Liver (tissue), 9 donors: ENCODE measurements around the gene CIAO3. TPM values are rescaled to one million over a fixed set of nuclear protein-coding genes. Genes with fewer than 3 reads are reported as not detected.
"Not testable (repeated sequence)": the region's sequence is repeated elsewhere in the genome, so short reads cannot be mapped to it uniquely, and the experiment has no call there.

Experiments used
- DNase-seq: peaks from one replicate; pipeline ENCODE4 v3.0.0-alpha.2; 2017; ENCODE audit warnings: low spot score
- H3K27ac ChIP-seq, 2 donors: one replicate each; pipeline ENCODE4 v1.7.0; 2013; ENCODE audit warnings: inconsistent platforms in 2 of 2, low read length in 2 of 2, control low read depth in 1 of 2, low read depth in 1 of 2, mild to moderate bottlenecking in 1 of 2
- H3K27me3 ChIP-seq, 4 donors: one replicate each; pipeline versions ENCODE4 v1.6.1 to v1.7.0; 2013; ENCODE audit warnings: low read length in 3 of 4, inconsistent platforms in 1 of 4, mild to moderate bottlenecking in 1 of 4, moderate library complexity in 1 of 4; ENCODE audit not compliant: control insufficient read depth in 4 of 4, insufficient read depth in 4 of 4
- H3K36me3 ChIP-seq, 4 donors: one replicate each; pipeline versions ENCODE4 v1.6.1 to v1.7.0; 2013; ENCODE audit warnings: low read length in 3 of 4, mild to moderate bottlenecking in 3 of 4, low read depth in 1 of 4, moderate library complexity in 1 of 4; ENCODE audit not compliant: control insufficient read depth in 4 of 4, insufficient read depth in 3 of 4
- H3K4me1 ChIP-seq, 4 donors: one replicate each; pipeline versions ENCODE4 v1.6.1 to v1.7.0; 2013; ENCODE audit warnings: low read length in 3 of 4, mild to moderate bottlenecking in 3 of 4, moderate library complexity in 1 of 4; ENCODE audit not compliant: control insufficient read depth in 4 of 4, insufficient read depth in 4 of 4
- H3K4me3 ChIP-seq, 3 donors: one replicate each; pipeline versions ENCODE4 v1.6.1 to v1.7.0; 2013; ENCODE audit warnings: low read length in 3 of 3, control low read depth in 1 of 3, low read depth in 1 of 3, mild to moderate bottlenecking in 1 of 3
- H3K9ac ChIP-seq, 2 donors: one replicate each; pipeline ENCODE4 v1.7.0; 2013; ENCODE audit warnings: low read length in 2 of 2, mild to moderate bottlenecking in 2 of 2, moderate library complexity in 2 of 2, control low read depth in 1 of 2, low read depth in 1 of 2
- H3K9me3 ChIP-seq, 4 donors: one replicate each; pipeline versions ENCODE4 v1.6.1 to v1.7.0; 2013; ENCODE audit warnings: low read length in 3 of 4; ENCODE audit not compliant: control insufficient read depth in 4 of 4
- ATF3 ChIP-seq: IDR thresholded peaks from 2 replicates; pipeline ENCODE4 v1.6.1; 2016; ENCODE audit warnings: antibody characterized with exemption
- CTCF ChIP-seq: fragments of 150-350 bp; IDR thresholded peaks from 2 replicates; pipeline ENCODE4 v1.5.1; 2017; ENCODE audit warnings: improper control_type of control experiment, low read depth, low read length; ENCODE audit not compliant: missing input control
- EGR1 ChIP-seq, 2 donors: IDR thresholded peaks; 2 replicates each; pipeline ENCODE4 v1.6.1; 2016 to 2018; ENCODE audit warnings: antibody characterized with exemption in 2 of 2, low read depth in 2 of 2
- FOXA1 ChIP-seq: IDR thresholded peaks from 2 replicates; pipeline ENCODE4 v1.6.1; 2016; ENCODE audit warnings: antibody characterized with exemption
- GABPA ChIP-seq, 2 donors: IDR thresholded peaks in 1 of 2; conservative IDR thresholded peaks in 1 of 2; 2 replicates each; pipeline ENCODE4 v1.6.1; 2016; ENCODE audit warnings: antibody characterized with exemption in 2 of 2, mild to moderate bottlenecking in 1 of 2, moderate library complexity in 1 of 2
- HNF4A ChIP-seq, 2 donors: conservative IDR thresholded peaks; 2 replicates each; pipeline ENCODE4 v1.6.1; 2016; ENCODE audit warnings: antibody characterized with exemption in 2 of 2, mild to moderate bottlenecking in 2 of 2
- MAX ChIP-seq: IDR thresholded peaks from 2 replicates; pipeline ENCODE4 v1.6.1; 2016; ENCODE audit warnings: antibody characterized with exemption
- RAD21 ChIP-seq, 2 donors: IDR thresholded peaks; 2 replicates each; pipeline ENCODE4 v1.6.1; 2016; ENCODE audit warnings: antibody characterized with exemption in 2 of 2, mild to moderate bottlenecking in 2 of 2
- REST ChIP-seq: IDR thresholded peaks from 2 replicates; pipeline ENCODE4 v1.6.1; 2016; ENCODE audit warnings: antibody characterized with exemption, mild to moderate bottlenecking
- RXRA ChIP-seq, 2 donors: IDR thresholded peaks; 2 replicates each; pipeline ENCODE4 v1.6.1; 2017 to 2018; ENCODE audit warnings: antibody characterized with exemption in 2 of 2, mild to moderate bottlenecking in 1 of 2
- SP1 ChIP-seq: IDR thresholded peaks from 2 replicates; pipeline ENCODE4 v1.6.1; 2018; ENCODE audit warnings: antibody characterized with exemption, mild to moderate bottlenecking
- TAF1 ChIP-seq: conservative IDR thresholded peaks from 2 replicates; pipeline ENCODE4 v1.6.1; 2016; ENCODE audit warnings: antibody characterized with exemption, mild to moderate bottlenecking
- YY1 ChIP-seq: IDR thresholded peaks from 2 replicates; pipeline ENCODE4 v1.6.1; 2016; ENCODE audit warnings: antibody characterized with exemption, mild to moderate bottlenecking
- ZBTB33 ChIP-seq: IDR thresholded peaks from 2 replicates; pipeline ENCODE4 v1.6.1; 2016; ENCODE audit warnings: antibody characterized with exemption
- WGBS: extraction: QIAGEN DNeasy Blood & Tissue Kit; methylation state at CpG from one replicate; pipeline ENCODE4 v1.1.7; 2013; 5-methylcytosine and 5-hydroxymethylcytosine counted together
- polyA plus RNA-seq, 2 donors: library from polyadenylated mRNA; stranded (reverse) in 1 of 2; unstranded in 1 of 2; fragments of 200-250 nt in 1 of 2; fragments of >200 nt in 1 of 2; fragmentation: Nextera tagmentation in 1 of 2; extraction: Ambion mirVana in 1 of 2; gene quantifications; one replicate each; pipeline versions ENCODE4 v1.2.1 to v1.2.3, GENCODE V29; 2013 to 2015
- total RNA-seq, 2 donors: library from RNA; depleted of rRNA; stranded (reverse); fragments of >200 nt; gene quantifications; one replicate each; pipeline ENCODE4 v1.2.3, GENCODE V29; 2014
- donor health status: healthy.
- donor health status: healthy.
- donor health status: healthy.
- donor health status: healthy.
- donor health status: healthy.

CIAO3 gene
- total and polyA plus RNA-seq, 4 donors, result 13.2 to 24.3 (median 16.5) TPM

- WGBS, result 54% methylated on average over 11 of the region's 11 CpGs
- H3K4me3 ChIP-seq, result no peak overlapping the region
- no peak for TF ChIP-seq RAD21 (IDR thresholded peaks at IDR 0.05)
- no peak for TF ChIP-seq MAX
- no peak for TF ChIP-seq REST
- TF ChIP-seq CTCF, result no peak
- TF ChIP-seq FOXA1, result no peak
- TF ChIP-seq YY1, result no peak
- TF ChIP-seq RXRA (IDR thresholded peaks at IDR 0.05), result no peak
- no peak for TF ChIP-seq TAF1
- no peak for TF ChIP-seq ZBTB33
- TF ChIP-seq ATF3, result no peak
- no peak for TF ChIP-seq EGR1 (IDR thresholded peaks at IDR 0.05; ENCODE audit: low read depth in 2 of 2)
- TF ChIP-seq SP1, result no peak
- no peak for TF ChIP-seq HNF4A (conservative IDR thresholded peaks at IDR 0.05)
- TF ChIP-seq GABPA (IDR thresholded peaks at IDR 0.05 in 1 of 2, conservative IDR thresholded peaks at IDR 0.05 in 1 of 2), result no peak
- no peaks in the 10 kb centered on the region for H3K4me1 ChIP-seq
- H3K9ac ChIP-seq, result no peak overlapping the region
- no peaks in the 10 kb centered on the region for H3K36me3 ChIP-seq
- H3K9me3 ChIP-seq, result peaks cover 0 to 5% (median 0%) of the 10 kb centered on the region in 4 donors
- no peak for DNase-seq
- no peak overlapping the region for H3K27ac ChIP-seq
- H3K27me3 ChIP-seq, result no peaks in the 10 kb centered on the region
Observed at GRCh38 chr16:754656-755055, 13.9 kb upstream of the CIAO3 start.

GRCh38 chr16:754121-754607 is 13.4 kb upstream of the CIAO3 start:
- H3K9ac ChIP-seq, H3K9me3 ChIP-seq, H3K27me3 ChIP-seq, H3K36me3 ChIP-seq, H3K27ac ChIP-seq, DNase-seq, H3K4me3 ChIP-seq, H3K4me1 ChIP-seq: not testable (repeated sequence)
- 78% methylated on average over 11 of the region's 11 CpGs for WGBS
